SK-N-SH treated with all-trans-retinoic acid at 6 μM for 48 hours (cell line): Measurements from ENCODE around the gene CCR7.

Experiments used
- ESRRG ChIP-seq: fragments of 250-450 bp; sonication (Bioruptor Pico); IDR thresholded peaks from 2 replicates; pipeline ENCODE4 v1.6.1; 2021; ENCODE audit warnings: mild to moderate bottlenecking
- GLIS3 ChIP-seq: fragments of 250-450 bp; sonication (Bioruptor Pico); IDR thresholded peaks from 2 replicates; pipeline ENCODE4 v1.5.0; 2020; ENCODE audit warnings: mild to moderate bottlenecking, moderate library complexity
- PATZ1 ChIP-seq: fragments of 250-450 bp; sonication (Bioruptor Pico); IDR thresholded peaks from 2 replicates; pipeline ENCODE4 v1.8.0; 2020; ENCODE audit warnings: mild to moderate bottlenecking, moderate library complexity, borderline replicate concordance
- POU6F1 ChIP-seq: fragments of 250-450 bp; sonication (Bioruptor Pico); IDR thresholded peaks from 2 replicates; pipeline ENCODE4 v1.8.0; 2021; ENCODE audit warnings: low read depth, mild to moderate bottlenecking, moderate library complexity, borderline replicate concordance
- PPARA ChIP-seq: fragments of 250-450 bp; sonication (Bioruptor Pico); IDR thresholded peaks from 2 replicates; pipeline ENCODE4 v1.5.0; 2020; ENCODE audit warnings: mild to moderate bottlenecking, borderline replicate concordance
- RARB ChIP-seq: fragments of 250-450 bp; sonication (Bioruptor Pico); IDR thresholded peaks from 2 replicates; pipeline ENCODE4 v1.8.0; 2021; ENCODE audit warnings: mild to moderate bottlenecking, moderate library complexity
- TOX ChIP-seq: fragments of 250-450 bp; sonication (Bioruptor Pico); IDR thresholded peaks from 2 replicates; pipeline ENCODE4 v1.8.0; 2021; ENCODE audit warnings: mild to moderate bottlenecking, moderate library complexity, borderline replicate concordance
- ZFP3 ChIP-seq: fragments of 250-450 bp; sonication (Bioruptor Pico); IDR thresholded peaks from 2 replicates; pipeline ENCODE4 v1.5.0; 2020; ENCODE audit warnings: mild to moderate bottlenecking, moderate library complexity
- ZNF8 ChIP-seq: fragments of 450-650 bp; formaldehyde crosslinking; IDR thresholded peaks from 2 replicates; pipeline ENCODE4 v1.5.0; 2020; ENCODE audit warnings: mild to moderate bottlenecking, moderate library complexity

GRCh38 chr17:40531051-40531991 lies 34.0 kb downstream of the CCR7 start:
- TF ChIP-seq PPARA (CRISPR knock-in tag): no peak
- TF ChIP-seq GLIS3 (CRISPR knock-in tag): no peak
- TF ChIP-seq PATZ1: no peak
- no peak for TF ChIP-seq ZFP3 (CRISPR knock-in tag)
- TF ChIP-seq POU6F1: no peak
- no peak for TF ChIP-seq TOX (CRISPR knock-in tag)
- no peak for TF ChIP-seq ESRRG (CRISPR knock-in tag)
- TF ChIP-seq RARB (CRISPR knock-in tag): no peak
- no peak for TF ChIP-seq ZNF8 (CRISPR knock-in tag)
